ENCODE measurements around the gene DENND2C. TPM values are rescaled to one million over a fixed set of nuclear protein-coding genes. Genes with fewer than 3 reads are reported as not detected.

The DENND2C gene
- total and polyA plus RNA-seq, 9 donors: 1.5 to 3.6 (median 2.6) TPM

DNA sequence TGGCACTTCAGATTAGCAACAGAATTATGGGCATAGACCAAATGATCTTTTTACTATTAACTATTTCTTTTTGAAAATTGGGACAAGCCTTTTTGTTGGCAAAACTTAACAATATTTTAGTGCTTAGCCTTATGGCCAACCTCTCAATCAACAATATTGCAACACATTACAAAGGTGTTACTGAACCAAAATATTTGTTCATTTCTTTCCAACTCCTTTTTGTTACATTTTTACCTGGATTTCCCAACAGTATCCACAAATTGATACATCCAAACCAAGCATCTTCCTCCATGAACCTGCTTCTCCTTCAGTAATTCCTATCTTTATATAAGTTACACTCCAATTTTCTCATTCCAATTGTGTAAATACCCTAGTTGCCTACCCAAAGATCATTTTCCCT lies 27.0 kb upstream of the DENND2C start:
- H3K36me3 ChIP-seq: no peaks in the 10 kb centered on the region
- DNase-seq: no peak
- intact Hi-C loops (cut with DNase I): no loop called here
- TF ChIP-seq, protein P1, sequence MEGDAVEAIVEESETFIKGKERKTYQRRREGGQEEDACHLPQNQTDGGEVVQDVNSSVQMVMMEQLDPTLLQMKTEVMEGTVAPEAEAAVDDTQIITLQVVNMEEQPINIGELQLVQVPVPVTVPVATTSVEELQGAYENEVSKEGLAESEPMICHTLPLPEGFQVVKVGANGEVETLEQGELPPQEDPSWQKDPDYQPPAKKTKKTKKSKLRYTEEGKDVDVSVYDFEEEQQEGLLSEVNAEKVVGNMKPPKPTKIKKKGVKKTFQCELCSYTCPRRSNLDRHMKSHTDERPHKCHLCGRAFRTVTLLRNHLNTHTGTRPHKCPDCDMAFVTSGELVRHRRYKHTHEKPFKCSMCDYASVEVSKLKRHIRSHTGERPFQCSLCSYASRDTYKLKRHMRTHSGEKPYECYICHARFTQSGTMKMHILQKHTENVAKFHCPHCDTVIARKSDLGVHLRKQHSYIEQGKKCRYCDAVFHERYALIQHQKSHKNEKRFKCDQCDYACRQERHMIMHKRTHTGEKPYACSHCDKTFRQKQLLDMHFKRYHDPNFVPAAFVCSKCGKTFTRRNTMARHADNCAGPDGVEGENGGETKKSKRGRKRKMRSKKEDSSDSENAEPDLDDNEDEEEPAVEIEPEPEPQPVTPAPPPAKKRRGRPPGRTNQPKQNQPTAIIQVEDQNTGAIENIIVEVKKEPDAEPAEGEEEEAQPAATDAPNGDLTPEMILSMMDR (IDR thresholded peaks at IDR 0.05): no peak
- TF ChIP-seq EP300 (IDR thresholded peaks at IDR 0.05): no peak
- no peak for TF ChIP-seq POLR2A (IDR thresholded peaks at IDR 0.05)
- H3K4me1 ChIP-seq (ENCODE audit: insufficient read depth): no peaks in the 10 kb centered on the region
- no peaks in the 10 kb centered on the region for H3K27me3 ChIP-seq
- no peaks in the 10 kb centered on the region for H3K9me3 ChIP-seq
- H3K27ac ChIP-seq: no peak overlapping the region
- H3K4me3 ChIP-seq: no peak overlapping the region

DNA sequence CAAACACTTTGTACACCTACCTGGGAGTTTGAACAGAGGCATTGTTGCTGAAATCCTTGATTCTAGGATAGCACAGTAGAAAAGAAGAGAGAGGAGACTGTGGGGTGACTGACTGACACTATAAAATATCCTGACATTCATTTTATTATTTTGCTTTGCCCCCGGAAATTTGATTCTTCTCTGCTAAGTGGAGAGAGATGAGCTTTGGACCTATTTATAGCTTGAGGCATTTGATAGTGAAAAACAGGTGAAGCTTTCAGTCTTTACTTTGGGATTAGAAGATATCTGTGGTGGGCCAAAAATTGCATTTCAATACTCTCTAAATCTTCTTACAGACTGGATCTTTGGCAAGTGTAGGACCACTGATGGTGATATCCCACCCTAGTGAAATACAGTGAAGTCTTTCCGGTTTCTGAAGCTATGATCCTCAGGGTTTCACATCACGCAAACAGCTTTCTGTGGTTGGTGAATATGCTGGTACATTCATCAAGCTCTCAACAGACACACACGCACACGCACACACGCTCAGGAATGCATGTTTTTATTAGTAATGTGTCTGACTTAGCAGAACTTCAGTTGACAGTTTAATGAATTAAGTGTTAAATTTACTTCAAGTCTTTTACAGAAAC lies 25.7 kb upstream of the DENND2C start, which contains the start of gene AMPD1:
AMPD1 (minus strand) TSS at position 117 of the 629 bp plus-strand sequence; CDS start at position 42, 75 bp downstream.
- Histone ChIP-seq H3K9me3 (no peaks in the 10 kb centered on the region), H3K27me3 (no peaks in the 10 kb centered on the region), H3K36me3 (no peaks in the 10 kb centered on the region), H3K4me1 (ENCODE audit: insufficient read depth) (no peaks in the 10 kb centered on the region), H3K27ac (no peak within 1 kb of the TSS), H3K4me3 (no peak within 1 kb of the TSS)
- TF ChIP-seq, protein P1 (IDR thresholded peaks at IDR 0.05): no peak
- TF ChIP-seq EP300 (IDR thresholded peaks at IDR 0.05): no peak
- TF ChIP-seq POLR2A (IDR thresholded peaks at IDR 0.05): no peak
- 50 to 65% (median 56%) methylated on average over 6 of the region's 6 CpGs for WGBS, 3 donors
- intact Hi-C loops (cut with DNase I): no loop called here
- no peak for DNase-seq

DNA sequence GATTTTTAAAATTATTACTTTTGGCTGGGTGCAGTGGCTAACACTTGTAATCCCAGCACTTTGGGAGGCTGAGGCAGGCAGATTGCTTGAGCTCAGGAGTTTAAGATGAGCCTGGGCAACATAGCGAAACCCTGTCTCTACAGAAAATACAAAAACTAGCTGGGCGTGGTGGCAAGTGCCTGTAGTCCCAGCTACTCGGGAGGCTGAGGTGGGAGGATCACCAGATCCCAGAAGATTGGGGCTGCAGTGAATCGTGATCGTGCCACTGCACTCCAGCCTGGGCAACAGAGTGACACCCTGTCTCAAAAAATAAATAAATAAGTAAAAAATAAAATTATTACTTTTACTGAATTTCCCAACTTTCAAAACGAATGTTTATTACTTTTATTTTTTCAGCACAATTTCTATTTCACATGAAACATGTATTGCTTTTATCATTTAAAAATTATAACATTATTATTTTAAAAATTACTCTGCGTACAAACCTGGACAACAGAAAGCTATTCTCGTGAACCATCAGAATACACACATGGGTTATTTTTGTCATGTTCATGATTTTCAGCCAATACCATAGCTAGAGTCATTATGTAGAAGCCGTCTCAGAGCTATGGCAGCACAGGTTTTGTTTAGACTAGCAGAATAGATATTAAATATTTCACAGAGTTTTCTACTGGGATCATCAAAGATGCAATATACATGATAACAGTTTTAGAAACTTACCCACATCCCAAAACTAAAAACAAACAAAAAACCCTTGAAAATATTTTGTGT lies 24.9 kb upstream of the DENND2C start:
- no peaks in the 10 kb centered on the region for H3K4me1 ChIP-seq (ENCODE audit: insufficient read depth)
- no peaks in the 10 kb centered on the region for H3K27me3 ChIP-seq
- no peak overlapping the region for H3K27ac ChIP-seq
- no peaks in the 10 kb centered on the region for H3K9me3 ChIP-seq
- no peaks in the 10 kb centered on the region for H3K36me3 ChIP-seq
- intact Hi-C loops (cut with DNase I): no loop called here
- no peak for DNase-seq
- TF ChIP-seq EP300 (IDR thresholded peaks at IDR 0.05) (no peak), POLR2A (IDR thresholded peaks at IDR 0.05) (no peak)
- TF ChIP-seq, protein P1 (IDR thresholded peaks at IDR 0.05): no peak
- 76 to 83% (median 77%) methylated on average over 9 of the region's 9 CpGs for WGBS, 3 donors
- H3K4me3 ChIP-seq: no peak overlapping the region

DNA sequence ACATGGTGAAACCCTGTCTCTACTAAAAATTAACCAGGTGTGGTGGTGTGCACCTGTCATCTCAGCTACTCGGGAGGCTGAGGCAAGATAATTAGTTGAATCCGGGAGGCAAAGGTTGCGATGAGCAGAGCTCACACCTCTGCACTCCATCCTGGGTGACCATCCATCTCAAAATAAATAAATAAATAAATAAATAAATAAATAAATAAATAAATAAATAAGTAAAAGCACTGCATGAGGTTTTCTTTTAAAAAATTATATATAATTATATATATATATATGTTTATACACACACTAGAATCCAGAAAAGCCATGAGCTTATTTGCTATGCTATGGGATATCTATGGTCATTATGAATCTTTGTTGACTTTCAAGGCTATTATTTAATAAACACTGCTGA lies 23.1 kb upstream of the DENND2C start:
- Histone ChIP-seq H3K36me3 (no peaks in the 10 kb centered on the region), H3K27ac (no peak overlapping the region), H3K9me3 (no peaks in the 10 kb centered on the region), H3K4me3 (no peak overlapping the region), H3K4me1 (ENCODE audit: insufficient read depth) (no peaks in the 10 kb centered on the region), H3K27me3 (no peaks in the 10 kb centered on the region)
- no peak for TF ChIP-seq EP300 (IDR thresholded peaks at IDR 0.05)
- no peak for DNase-seq
- intact Hi-C loops (cut with DNase I): no loop called here
- 89 to 92% (median 90%) methylated on average over 3 of the region's 3 CpGs for WGBS, 3 donors

DNA sequence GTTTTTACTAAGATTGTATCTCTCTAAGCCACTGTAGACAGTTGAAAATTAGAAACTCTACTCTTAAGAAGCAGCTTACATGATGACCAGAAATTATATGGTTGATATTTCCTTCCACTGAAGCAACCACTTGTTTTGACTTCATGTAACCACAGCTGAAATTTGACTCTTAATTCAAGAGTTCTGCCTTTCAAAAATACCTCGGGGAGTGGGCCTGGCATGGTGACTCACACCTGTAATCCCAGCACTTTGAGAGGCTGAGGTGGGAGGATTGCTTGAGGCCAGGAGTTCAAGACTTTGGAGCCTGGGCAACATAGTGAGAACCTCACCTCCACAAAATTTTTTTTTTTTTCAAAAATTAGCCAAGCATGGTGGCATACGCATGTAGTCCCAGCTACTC lies 21.2 kb upstream of the DENND2C start:
- 74 to 80% (median 78%) methylated on average over 2 of the region's 2 CpGs for WGBS, 3 donors
- no peaks in the 10 kb centered on the region for H3K4me1 ChIP-seq (ENCODE audit: insufficient read depth)
- TF ChIP-seq EP300 (IDR thresholded peaks at IDR 0.05): no peak
- no peak for TF ChIP-seq POLR2A (IDR thresholded peaks at IDR 0.05)
- TF ChIP-seq, protein P1 (IDR thresholded peaks at IDR 0.05): no peak
- H3K27ac ChIP-seq: no peak overlapping the region
- no peaks in the 10 kb centered on the region for H3K36me3 ChIP-seq
- H3K4me3 ChIP-seq: no peak overlapping the region
- H3K9me3 ChIP-seq: no peaks in the 10 kb centered on the region
- no peak for DNase-seq
- no peaks in the 10 kb centered on the region for H3K27me3 ChIP-seq
- intact Hi-C loops (cut with DNase I): no loop called here

Measured in ovary (tissue), 9 donors.